OCI-M1 (cell line): ENCODE measurements around the gene TRIM16.
"Not testable (repeated sequence)": the region's sequence is repeated elsewhere in the genome, so short reads cannot be mapped to it uniquely, and the experiment has no call there.

ENCODE experiments used
- DNase-seq: peaks from one replicate; lab custom pipeline; 2025; lab: John Stamatoyannopoulos, UW

Gene TRIM16

GRCh38 chr17:15615850-15616249 is 68.3 kb downstream of the TRIM16 start:
- not testable (repeated sequence) for DNase-seq

- not testable (repeated sequence) for DNase-seq
Measured at GRCh38 chr17:15613111-15613510, 71.0 kb downstream of the TRIM16 start.

GRCh38 chr17:15592960-15593359 is 91.2 kb downstream of the TRIM16 start:
- DNase-seq = not testable (repeated sequence)

GRCh38 chr17:15591986-15592385 is 92.1 kb downstream of the TRIM16 start:
- DNase-seq = not testable (repeated sequence)

- not testable (repeated sequence) for DNase-seq
Measured at GRCh38 chr17:15590844-15591243, 93.3 kb downstream of the TRIM16 start.

- not testable (repeated sequence) for DNase-seq
Measured at GRCh38 chr17:15589544-15590536, 94.3 kb downstream of the TRIM16 start.

- not testable (repeated sequence) for DNase-seq
Measured at GRCh38 chr17:15588017-15588416, 96.1 kb downstream of the TRIM16 start.

- DNase-seq = not testable (repeated sequence)
Measured at GRCh38 chr17:15583313-15583712, 100.8 kb downstream of the TRIM16 start.

- DNase-seq = not testable (repeated sequence)
Measured at GRCh38 chr17:15581462-15581861, 102.6 kb downstream of the TRIM16 start.
